Measurements from ENCODE around the gene PROK1.

The PROK1 gene

GRCh38 chr1:110482662-110483307 is 31.8 kb downstream of the PROK1 start:
- Histone ChIP-seq H3K27me3 (ENCODE audit: insufficient read depth, low read depth, severe bottlenecking) (no peaks in the 10 kb centered on the region), H3K27ac (no peak overlapping the region), H3K4me3 (ENCODE audit: low read depth, low read length) (no peak overlapping the region), H3K36me3 (no peaks in the 10 kb centered on the region), H3K9me3 (ENCODE audit: severe bottlenecking) (no peaks in the 10 kb centered on the region)
- TF ChIP-seq, protein P1, sequence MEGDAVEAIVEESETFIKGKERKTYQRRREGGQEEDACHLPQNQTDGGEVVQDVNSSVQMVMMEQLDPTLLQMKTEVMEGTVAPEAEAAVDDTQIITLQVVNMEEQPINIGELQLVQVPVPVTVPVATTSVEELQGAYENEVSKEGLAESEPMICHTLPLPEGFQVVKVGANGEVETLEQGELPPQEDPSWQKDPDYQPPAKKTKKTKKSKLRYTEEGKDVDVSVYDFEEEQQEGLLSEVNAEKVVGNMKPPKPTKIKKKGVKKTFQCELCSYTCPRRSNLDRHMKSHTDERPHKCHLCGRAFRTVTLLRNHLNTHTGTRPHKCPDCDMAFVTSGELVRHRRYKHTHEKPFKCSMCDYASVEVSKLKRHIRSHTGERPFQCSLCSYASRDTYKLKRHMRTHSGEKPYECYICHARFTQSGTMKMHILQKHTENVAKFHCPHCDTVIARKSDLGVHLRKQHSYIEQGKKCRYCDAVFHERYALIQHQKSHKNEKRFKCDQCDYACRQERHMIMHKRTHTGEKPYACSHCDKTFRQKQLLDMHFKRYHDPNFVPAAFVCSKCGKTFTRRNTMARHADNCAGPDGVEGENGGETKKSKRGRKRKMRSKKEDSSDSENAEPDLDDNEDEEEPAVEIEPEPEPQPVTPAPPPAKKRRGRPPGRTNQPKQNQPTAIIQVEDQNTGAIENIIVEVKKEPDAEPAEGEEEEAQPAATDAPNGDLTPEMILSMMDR (IDR thresholded peaks at IDR 0.05; ENCODE audit: low read depth, low read length): no peak
- no peak for DNase-seq

DNA sequence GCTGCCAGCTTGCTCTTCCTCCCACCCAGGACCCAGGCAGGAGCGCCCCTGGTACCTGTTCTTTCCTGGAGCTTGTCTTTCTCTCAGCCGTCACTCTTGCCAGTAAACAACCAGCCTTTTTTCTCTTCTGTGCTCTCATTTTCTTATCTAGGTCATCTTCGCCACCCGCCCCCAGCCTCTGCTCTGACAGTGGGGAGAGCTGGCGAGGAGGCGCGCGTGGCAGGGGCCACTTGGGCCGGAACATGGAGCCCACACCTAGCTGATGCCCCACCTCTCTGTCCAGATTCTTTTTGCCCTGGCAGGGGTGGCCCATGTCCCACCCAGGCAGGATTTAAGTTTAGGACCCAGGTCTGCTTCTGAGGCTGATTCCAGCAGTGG is 32.3 kb downstream of the PROK1 start:
- H3K9me3 ChIP-seq (ENCODE audit: severe bottlenecking): no peaks in the 10 kb centered on the region
- TF ChIP-seq, protein P1 (IDR thresholded peaks at IDR 0.05; ENCODE audit: low read depth, low read length): no peak
- no peaks in the 10 kb centered on the region for H3K36me3 ChIP-seq
- no peak for DNase-seq
- H3K27me3 ChIP-seq (ENCODE audit: insufficient read depth, low read depth, severe bottlenecking): no peaks in the 10 kb centered on the region
- H3K4me3 ChIP-seq (ENCODE audit: low read depth, low read length): no peak overlapping the region
- H3K27ac ChIP-seq: no peak overlapping the region

DNA sequence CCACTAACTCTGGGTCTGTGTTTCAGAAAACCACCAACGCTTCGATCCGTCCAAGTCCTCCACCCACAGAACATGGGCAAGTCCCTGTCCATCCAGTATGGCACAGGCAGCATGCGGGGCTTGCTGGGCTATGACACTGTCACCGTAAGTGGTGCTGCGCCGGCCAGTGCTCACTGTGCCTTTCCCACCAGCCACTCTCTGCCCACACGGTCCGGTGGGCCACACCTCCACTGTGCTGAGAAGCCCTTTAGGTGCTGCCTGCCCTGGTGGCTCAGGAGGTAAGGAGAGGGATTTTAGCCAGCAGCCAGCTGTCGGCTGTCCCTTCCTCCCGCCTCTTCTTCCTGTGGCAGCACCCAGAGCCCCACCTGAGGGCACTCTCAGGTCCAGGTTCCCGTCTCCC is 33.9 kb downstream of the PROK1 start:
- Histone ChIP-seq H3K9me3 (ENCODE audit: severe bottlenecking) (no peaks in the 10 kb centered on the region), H3K4me3 (ENCODE audit: low read depth, low read length) (no peak overlapping the region), H3K27me3 (ENCODE audit: insufficient read depth, low read depth, severe bottlenecking) (no peaks in the 10 kb centered on the region), H3K36me3 (no peaks in the 10 kb centered on the region), H3K27ac (no peak overlapping the region)
- TF ChIP-seq, protein P1 (IDR thresholded peaks at IDR 0.05; ENCODE audit: low read depth, low read length): no peak
- DNase-seq: peak; percentile 52

GRCh38 chr1:110485725-110486124 is 34.8 kb downstream of the PROK1 start:
- Histone ChIP-seq H3K27ac (no peak overlapping the region), H3K36me3 (no peaks in the 10 kb centered on the region), H3K9me3 (ENCODE audit: severe bottlenecking) (no peaks in the 10 kb centered on the region), H3K4me3 (ENCODE audit: low read depth, low read length) (no peak overlapping the region), H3K27me3 (ENCODE audit: insufficient read depth, low read depth, severe bottlenecking) (no peaks in the 10 kb centered on the region)
- TF ChIP-seq, protein P1 (IDR thresholded peaks at IDR 0.05; ENCODE audit: low read depth, low read length): no peak
- DNase-seq: no peak

GRCh38 chr1:110487726-110488125 is 36.8 kb downstream of the PROK1 start:
- TF ChIP-seq, protein P1 (IDR thresholded peaks at IDR 0.05; ENCODE audit: low read depth, low read length): no peak
- Histone ChIP-seq H3K9me3 (ENCODE audit: severe bottlenecking) (no peaks in the 10 kb centered on the region), H3K36me3 (no peaks in the 10 kb centered on the region), H3K27me3 (ENCODE audit: insufficient read depth, low read depth, severe bottlenecking) (no peaks in the 10 kb centered on the region), H3K4me3 (ENCODE audit: low read depth, low read length) (no peak overlapping the region), H3K27ac (no peak overlapping the region)
- no peak for DNase-seq

GRCh38 chr1:110488161-110488560 is 37.2 kb downstream of the PROK1 start:
- Histone ChIP-seq H3K27me3 (ENCODE audit: insufficient read depth, low read depth, severe bottlenecking) (no peaks in the 10 kb centered on the region), H3K4me3 (ENCODE audit: low read depth, low read length) (no peak overlapping the region), H3K27ac (no peak overlapping the region), H3K36me3 (no peaks in the 10 kb centered on the region), H3K9me3 (ENCODE audit: severe bottlenecking) (no peaks in the 10 kb centered on the region)
- TF ChIP-seq, protein P1 (IDR thresholded peaks at IDR 0.05; ENCODE audit: low read depth, low read length): no peak
- no peak for DNase-seq

Measured in WERI-Rb-1 (cell line).